Endometrial microvascular endothelial cells (primary cell): Measurements from ENCODE around the gene DNAH9. TPM values are rescaled to one million over a fixed set of nuclear protein-coding genes. Genes with fewer than 3 reads are reported as not detected.

Source experiments
- in situ Hi-C: cut with HindIII; loops from 2 replicates; pipeline ENCODE4 v1.10.0; 2017; ENCODE audit warnings: low sequenced_read_pairs, low pct_unique_long_range_greater_than_20kb; ENCODE audit errors: inconsistent ontology term
- total RNA-seq: library from RNA; depleted of rRNA; stranded (reverse); fragments of >200 nt; gene quantifications from one replicate; pipeline ENCODE4 v1.2.3, GENCODE V29; 2015; ENCODE audit errors: inconsistent ontology term

DNAH9 gene
- total RNA-seq, 1 donor from 2014 or later = 0.46 TPM

DNA sequence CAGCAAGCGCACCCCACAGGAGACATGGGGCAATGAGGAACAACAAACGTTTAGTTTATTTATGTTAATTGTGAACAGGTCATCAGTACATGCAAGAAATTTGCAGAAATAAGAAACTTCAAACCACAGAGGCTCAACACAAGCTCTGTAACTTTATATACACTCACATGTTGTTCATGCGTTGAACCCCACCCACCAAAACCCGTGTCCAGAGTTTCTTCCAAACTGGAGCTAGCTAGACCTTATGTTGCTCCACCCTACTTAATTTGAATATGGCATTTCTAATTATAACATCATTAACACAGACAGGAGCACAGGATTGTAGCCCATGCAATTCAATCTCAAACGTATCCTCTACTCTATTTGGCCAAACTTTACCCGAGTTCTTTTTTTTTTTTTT lies 206.9 kb downstream of the DNAH9 start:
- in situ Hi-C loops = no loop called here

DNA sequence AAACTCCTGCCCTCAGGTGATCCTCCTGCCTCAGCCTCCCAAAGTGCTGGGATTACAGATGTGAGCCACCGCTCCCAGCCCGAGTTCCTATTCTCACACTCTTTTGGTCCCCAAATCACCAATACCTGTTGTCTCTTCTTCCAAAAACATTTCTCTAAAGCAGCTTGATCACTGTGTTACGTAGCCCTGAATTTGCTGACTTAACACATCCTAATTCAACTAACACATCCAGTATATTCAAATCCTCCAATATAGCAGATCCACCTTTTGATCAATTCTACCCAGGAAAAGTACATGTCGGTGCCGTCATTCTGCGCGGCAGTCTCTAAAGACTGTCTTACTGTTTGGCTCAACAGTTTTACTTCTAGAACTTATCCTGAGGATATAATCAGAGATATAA lies 207.7 kb downstream of the DNAH9 start:
- in situ Hi-C loops = no loop called here

DNA sequence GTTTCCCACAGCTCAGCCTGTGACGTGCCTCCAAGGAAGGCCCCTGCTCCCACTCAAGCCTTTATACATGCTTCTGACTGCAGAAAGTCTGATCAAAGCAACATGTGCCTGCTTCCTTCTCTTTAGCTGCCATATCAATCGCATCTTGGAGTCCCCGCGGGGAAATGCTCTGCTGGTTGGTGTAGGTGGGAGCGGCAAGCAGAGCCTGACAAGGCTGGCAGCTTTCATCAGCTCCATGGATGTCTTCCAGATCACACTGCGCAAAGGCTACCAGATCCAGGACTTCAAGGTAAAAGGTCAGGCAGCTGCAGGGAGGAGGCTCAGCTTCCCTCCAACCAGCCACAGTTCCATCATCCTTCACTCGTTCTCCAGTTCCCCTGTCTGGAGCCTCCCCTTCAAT lies 209.3 kb downstream of the DNAH9 start:
- in situ Hi-C loops = no loop called here

DNA sequence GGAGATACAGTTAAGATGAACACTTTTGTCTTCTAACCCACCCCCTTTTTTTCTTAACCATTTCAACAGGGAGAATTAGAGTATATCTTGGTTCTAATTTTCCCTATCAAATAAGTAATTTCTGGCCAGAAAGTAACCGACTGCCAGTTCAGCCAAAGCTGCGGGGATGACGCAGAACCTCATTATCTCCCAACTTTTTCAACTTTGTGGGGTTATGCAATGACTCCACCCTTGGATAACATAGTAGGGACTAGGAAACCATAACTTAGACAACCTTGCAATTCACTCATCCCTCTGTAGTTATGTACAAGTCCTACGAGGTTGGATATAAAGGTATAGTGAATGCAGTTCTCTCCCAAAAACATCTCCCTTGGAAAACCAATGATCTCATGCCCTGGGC lies 215.0 kb downstream of the DNAH9 start:
- in situ Hi-C loops = no loop called here

DNA sequence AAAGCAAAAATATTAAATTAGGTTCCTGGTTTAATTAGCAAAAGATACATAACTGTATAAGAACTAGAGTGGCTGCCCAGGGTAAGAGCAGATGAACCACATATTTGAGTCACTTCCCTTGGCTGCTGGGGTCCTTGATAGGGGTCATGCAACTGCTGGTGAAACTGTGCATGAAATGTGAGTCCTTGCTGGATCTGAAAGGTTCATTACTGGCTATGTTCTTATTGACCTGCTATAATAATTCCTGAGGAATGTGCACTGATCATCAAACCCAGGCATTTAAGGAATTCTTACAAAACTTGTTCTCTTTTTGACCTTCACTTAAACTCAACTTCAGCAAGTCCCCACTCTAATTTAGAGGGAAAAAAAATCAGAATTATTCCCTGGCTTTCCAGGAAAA lies 215.6 kb downstream of the DNAH9 start:
- in situ Hi-C loops = no loop called here

DNA sequence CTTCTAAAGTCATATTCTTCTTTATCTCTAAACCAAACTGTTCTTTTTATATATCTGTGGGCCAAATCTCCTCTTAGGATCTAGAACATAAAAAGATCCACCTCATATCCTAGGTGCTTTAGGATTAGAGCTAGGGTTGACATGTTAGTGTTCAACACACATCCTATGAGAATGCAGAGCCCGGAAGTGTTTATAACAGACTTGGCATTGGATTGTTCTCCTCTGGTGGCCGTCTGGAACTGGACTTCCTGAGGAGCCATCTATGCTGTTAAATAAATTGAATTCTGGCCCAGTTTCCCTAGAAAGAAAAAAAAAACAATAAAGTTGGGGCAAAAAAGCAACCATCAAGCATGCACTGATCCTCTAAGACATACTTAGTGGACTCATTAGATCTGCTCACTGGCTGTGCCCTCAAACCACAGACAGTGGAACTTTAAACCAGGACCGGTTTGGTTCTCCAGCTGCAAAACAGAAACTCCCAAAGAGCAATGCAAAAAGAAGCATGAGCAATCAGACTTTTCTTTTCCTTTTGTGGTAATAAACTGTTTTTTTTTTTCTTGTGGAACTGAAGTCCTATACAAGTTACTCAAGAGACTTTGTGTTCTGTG lies 216.5 kb downstream of the DNAH9 start:
- in situ Hi-C loops = no loop called here

DNA sequence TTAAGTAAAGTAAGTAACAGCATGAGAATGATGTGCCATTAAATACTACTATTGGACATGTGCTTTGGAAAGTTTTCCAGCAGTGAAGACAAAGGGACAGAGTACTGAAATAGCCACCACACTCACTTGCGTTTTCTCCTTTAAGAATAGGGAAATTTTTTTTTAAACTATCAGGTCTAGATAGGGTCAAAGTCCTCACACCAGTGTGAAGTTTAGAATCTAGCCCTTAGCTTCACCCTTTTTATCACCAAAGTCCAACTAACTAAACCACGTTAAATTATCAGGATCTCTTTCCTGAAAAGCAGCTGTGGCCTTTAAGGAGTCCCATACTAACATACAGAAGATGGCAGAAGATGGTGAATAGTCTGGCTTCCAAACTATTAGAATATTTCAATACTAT lies 218.1 kb downstream of the DNAH9 start:
- in situ Hi-C loops = no loop called here

DNA sequence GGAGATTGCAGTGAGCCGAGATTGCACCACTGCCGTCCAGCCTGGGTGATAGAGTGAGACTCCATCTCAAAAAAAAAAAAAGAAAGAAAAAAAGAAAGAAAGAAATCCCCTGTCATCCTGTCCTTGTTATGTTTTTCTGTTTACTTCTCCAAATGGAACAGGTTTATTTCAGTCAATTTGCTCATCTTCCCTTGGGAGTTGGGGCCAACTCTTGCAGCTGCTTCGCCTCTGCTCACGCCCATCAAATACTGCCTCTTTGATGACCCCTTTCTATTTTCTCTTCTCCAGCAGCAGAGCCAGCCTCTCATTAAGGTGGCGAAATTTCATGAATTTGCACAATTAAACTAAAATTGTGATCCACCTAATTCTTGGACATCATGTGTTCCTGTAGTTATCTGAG lies 225.6 kb downstream of the DNAH9 start:
- in situ Hi-C loops = no loop called here

DNA sequence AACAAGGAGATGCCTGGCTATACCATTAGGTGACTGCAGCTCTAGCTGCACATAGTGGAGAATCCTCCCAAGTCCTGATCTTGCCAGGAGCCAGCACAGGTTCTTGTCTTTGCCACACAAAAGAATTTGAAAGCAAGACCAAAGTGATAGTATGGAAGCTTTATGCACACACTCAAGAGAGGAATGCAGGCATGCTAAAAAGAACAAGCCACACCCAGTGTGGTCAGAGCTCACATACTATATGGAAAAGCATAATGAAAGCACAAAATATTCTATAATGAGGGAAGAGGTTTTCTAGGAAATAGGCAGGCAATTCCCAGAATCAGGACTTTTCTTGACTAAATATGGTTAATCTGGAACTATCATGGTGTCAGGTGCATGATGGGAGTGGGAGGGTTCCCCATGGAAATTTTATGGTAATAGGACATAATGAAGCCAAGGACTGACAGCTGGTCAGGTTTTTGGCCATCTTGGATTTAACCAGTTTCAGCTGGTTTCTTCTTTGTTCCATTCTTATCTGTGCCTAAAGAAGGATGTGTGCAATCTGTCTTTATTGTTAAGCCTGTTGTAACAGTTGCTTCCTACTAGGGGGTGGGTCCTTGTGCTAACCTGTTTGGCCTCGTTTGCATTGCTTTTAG lies 227.4 kb downstream of the DNAH9 start:
- in situ Hi-C loops = no loop called here

DNA sequence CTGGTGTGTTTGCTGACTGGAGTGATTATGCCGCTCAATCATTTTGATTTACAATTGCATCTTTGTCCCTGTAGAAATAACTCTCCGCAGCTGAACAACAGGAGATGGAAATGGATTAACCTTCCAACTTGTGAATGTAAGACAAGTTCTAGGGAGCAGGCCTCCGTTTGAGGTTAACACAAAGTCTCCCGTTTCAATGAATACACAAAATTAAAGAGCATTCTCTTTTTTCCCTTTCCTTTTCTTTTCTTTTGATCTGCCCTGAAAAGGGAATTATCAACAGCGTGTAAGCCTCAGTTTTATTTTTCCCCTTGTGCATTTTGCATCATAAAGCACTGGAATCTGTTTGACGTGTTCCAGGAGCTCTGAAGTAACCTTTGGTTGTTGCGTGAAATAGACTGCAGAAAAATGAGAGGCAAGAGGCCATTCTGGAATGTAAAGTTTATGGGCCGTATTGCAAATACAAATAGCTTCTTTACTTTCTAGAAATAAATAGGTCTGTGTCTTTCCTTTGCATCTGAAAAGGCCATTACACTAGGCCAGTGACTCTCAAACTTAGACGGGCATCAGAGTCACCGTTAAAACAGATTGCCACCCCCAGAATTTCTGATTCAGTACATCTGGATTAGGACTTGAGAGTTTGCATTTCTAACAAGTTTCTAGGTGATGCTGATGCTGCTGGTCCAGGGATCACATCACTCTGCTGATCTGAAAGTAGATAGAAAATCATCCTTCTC lies 234.3 kb downstream of the DNAH9 start:
- in situ Hi-C loops = no loop called here

DNA sequence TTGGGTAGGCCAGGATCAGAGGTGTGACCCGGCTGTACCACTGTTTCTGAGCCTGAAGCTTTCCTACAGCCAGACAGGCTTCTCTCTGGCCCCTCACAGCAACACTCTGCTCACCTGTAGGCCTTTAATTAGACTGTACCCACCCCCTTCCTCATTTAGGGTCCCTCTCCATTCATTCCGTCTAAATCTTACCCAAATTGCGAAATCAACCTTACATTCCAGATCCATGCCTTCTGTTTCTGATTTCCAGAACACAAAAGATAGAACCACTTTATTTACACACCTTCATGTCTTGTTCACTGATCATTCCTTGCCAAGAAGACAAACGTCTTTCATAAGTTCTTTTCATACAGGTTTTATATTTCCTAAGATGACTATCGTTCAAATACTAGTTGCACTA lies 238.2 kb downstream of the DNAH9 start:
- in situ Hi-C loops = no loop called here

DNA sequence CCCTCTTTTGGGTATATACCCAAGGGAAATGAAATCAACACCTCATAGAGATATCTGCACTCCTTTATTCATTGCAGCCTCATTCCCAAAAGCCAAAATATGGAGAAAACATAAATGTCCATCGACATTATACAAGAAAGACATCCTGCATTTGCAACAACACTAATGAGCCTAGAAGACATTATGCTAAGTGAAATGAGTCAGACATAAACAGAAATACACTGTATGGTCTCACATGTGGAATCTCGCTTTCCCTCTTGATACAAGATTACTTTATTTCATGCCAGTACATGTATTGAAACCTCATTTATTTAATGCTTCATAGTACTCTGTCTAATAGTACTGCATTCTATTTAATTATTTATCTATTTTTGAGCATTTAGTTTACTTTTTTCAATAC lies 241.8 kb downstream of the DNAH9 start:
- in situ Hi-C loops = no loop called here

DNA sequence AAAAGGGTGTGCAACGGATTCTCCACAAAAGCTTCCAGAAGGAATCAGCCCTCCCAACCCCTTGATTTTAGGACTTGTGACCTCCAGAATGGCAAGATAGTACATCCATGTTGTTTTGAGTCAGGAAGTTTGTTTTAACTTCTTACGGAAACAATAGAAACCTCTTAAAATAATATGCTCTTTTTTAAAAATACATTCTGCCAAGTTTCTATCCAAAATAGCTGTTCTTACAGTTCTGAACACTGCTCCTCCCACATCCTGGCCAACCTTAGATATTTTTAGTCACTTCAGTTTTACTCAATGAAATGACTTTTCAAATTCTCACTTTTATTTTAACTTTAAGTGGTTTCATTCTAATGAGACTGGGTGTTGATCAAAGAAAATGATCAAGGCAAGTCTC lies 242.6 kb downstream of the DNAH9 start:
- in situ Hi-C loops = no loop called here

DNA sequence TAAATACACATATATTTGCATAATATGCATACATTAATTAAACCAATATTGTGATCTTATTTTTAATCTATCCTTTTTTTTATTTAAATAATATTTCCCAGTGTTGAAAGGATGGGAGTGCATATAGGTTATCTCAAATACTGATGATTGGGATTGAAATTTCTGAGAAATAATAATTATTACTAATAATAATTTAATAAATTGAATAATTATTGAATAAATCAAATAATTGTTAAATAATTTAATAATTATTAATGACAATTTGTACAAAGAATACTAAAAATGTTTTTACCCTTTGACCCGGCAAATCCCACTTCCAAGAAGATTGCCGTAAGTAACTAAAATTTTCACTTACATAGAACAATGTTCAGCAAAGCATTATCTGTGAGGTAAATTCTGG lies 250.1 kb downstream of the DNAH9 start:
- in situ Hi-C loops = no loop called here

DNA sequence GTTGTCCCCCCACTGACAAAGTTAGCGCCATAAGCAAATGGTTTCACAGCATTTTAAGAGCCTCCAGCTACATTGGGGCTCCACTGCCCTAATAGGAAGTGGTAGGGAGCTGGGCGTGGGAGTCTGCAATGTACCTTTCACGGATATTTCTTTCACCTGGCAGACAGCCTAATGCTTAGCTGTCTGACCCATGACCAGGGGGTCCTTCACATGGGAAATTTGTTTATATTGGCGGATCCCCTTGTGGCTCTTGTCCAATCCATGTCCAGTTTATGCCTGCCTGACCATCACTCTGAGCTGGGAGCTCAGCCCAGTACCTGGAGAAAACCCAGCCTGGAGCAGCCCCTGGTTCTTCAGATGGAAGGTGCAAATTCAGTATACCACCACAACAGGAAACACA lies 254.0 kb downstream of the DNAH9 start:
- in situ Hi-C loops = no loop called here

DNA sequence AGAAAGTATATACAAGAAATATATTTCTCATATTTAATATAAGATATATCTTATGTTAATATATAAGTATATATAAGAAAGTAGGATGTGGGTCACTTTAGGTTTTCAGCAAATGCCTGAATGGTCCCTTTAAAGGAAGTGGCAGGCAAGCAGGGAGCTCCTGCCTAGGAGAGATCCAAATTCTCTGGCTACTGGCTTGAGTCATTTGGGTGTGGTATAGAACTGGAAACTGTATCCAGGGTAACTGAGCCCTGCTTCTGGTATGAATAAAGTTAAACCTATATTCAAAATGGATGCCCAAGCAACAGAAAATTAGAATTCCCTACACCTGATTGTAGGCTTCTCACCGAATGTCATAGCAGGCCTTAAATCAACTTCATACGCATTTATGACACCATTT lies 254.6 kb downstream of the DNAH9 start:
- in situ Hi-C loops = no loop called here

DNA sequence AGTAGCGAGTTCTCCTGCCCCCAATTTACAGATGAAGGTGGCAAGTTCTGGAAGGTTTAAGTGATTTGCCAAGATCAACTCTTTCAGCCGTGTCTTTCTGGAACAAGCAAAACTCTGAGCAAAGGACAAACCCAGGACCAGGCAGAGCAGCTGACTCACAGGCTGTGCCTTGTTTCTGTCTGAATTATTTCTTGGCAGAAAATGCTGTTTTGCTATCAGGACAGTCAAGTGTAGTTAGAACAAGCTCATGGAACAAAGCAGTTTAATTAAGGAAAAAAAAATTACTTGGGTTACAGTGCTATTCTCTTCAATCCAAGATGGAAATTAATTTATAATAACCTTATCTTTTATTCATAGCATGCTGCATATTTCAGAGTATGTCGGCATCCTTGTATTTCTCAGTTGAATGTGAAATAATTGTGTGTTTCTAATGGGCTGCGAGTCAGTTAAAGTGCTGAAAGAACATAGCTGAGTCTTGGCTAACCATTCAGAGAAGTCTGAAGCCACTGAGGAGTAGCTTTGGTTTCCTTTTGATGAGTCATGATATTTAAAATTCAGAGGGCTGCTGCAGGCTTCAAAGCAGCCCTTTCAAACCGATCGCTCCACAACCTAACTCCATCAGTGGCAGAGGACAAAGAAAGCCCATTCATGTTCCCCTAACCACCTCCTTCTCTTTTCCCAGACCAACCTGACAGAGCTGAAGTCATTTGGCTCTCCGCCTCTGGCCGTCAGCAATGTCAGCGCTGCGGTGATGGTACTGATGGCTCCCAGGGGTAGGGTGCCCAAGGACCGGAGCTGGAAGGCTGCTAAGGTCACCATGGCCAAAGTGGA lies 255.3 kb downstream of the DNAH9 start:
- in situ Hi-C loops = no loop called here

DNA sequence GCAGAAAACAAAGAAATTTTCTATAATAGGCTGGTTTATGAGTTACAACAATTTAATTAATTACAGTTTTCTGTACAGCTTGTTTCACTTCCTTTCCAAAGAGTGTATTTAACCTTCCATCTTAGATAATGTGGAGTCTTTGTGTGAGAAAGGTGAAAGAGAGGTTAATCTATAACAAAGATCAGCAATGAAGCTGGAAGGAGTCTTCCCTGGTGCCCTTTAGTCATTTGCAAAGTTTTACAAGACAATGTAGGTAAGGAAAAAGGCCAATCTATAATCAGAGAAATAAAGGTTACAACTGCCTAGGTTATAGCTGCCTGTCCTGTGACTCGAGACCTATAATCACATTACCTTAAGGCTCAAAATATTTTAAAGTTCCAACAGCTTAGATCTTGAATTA lies 257.0 kb downstream of the DNAH9 start:
- in situ Hi-C loops = no loop called here

DNA sequence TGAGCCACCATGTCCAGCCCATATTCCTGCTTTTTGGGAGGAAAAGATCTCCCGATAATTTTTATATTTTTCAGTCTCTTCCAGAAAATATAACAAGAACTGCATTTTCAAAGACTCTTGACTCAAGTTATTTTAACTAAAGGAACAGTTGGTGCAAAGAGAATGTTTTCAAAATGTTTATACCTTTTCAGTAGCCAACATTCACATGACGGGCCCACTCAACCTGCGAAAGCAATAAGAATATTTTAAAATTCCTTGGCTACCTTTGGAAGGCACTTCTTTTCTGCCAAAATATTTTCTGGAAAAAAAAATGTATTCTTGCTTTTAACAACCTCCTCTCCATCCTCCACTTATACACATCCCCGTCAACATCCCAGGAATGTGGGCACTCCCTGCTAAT lies 258.7 kb downstream of the DNAH9 start:
- in situ Hi-C loops = no loop called here
